ENCODE measurements around the gene UBTFL1. TPM values are rescaled to one million over a fixed set of nuclear protein-coding genes. Genes with fewer than 3 reads are reported as not detected.

Gene UBTFL1
- total RNA-seq, 2 donors from 2014 or later, result not detected

DNA sequence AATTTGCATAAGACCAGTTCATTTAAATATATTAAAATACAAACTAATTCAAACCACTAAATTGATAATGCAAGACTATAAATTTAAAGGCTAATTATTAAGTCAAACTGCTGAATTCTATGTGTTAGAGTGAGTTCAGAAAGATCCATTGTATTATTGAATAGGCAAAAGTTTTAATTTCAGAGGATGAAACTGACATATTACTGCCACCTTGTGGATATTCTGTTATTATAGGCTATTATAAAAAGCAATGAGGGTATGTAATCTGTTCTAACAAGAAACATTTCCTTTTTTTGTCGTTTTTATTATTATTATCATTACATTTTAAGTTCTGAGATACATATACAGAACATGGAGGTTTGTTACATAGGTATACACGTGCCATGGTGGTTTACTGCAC, 27.8 kb downstream of the UBTFL1 start:
- WGBS, result 6% methylated on average over 2 of the region's 2 CpGs
- Histone ChIP-seq H3K36me3 (no peaks in the 10 kb centered on the region), H3K9me3 (no peaks in the 10 kb centered on the region), H3K4me1 (replicated peaks) (no peaks in the 10 kb centered on the region), H3K4me3 (no peak overlapping the region), H3K27ac (no peak overlapping the region), H3K27me3 (replicated peaks; ENCODE audit: insufficient read depth) (no peaks in the 10 kb centered on the region)
- intact Hi-C loops (cut with DNase I), result no loop called here
- no peak for DNase-seq (ENCODE audit: low spot score)
- TF ChIP-seq POLR2AphosphoS5 (IDR thresholded peaks at IDR 0.05), result no peak
- TF ChIP-seq, protein P1, sequence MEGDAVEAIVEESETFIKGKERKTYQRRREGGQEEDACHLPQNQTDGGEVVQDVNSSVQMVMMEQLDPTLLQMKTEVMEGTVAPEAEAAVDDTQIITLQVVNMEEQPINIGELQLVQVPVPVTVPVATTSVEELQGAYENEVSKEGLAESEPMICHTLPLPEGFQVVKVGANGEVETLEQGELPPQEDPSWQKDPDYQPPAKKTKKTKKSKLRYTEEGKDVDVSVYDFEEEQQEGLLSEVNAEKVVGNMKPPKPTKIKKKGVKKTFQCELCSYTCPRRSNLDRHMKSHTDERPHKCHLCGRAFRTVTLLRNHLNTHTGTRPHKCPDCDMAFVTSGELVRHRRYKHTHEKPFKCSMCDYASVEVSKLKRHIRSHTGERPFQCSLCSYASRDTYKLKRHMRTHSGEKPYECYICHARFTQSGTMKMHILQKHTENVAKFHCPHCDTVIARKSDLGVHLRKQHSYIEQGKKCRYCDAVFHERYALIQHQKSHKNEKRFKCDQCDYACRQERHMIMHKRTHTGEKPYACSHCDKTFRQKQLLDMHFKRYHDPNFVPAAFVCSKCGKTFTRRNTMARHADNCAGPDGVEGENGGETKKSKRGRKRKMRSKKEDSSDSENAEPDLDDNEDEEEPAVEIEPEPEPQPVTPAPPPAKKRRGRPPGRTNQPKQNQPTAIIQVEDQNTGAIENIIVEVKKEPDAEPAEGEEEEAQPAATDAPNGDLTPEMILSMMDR (IDR thresholded peaks at IDR 0.05), result peak in 3 of 4 experiments; percentile 20 to 38 (median 34)

DNA sequence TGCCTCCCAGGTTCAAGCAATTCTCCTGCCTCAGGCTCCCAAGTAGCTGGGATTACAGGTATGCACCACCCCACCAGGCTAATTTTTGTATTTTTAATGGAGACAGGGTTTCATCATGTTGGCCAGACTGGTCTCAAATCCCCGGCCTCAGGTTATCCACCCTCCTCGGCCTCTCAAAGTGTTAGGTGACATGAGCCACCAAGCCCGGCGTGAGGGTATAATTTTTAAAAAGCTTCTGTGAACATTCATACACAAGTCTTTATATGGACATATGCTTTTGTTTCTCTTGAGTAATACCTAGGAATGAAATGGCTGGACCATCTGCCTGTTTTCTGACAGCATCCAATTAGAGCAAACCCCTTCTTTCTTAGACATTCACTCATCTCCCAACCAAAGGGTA, 34.4 kb downstream of the UBTFL1 start:
- Histone ChIP-seq H3K9me3 (no peaks in the 10 kb centered on the region), H3K27me3 (replicated peaks; ENCODE audit: insufficient read depth) (no peaks in the 10 kb centered on the region), H3K4me1 (replicated peaks) (no peaks in the 10 kb centered on the region), H3K4me3 (no peak overlapping the region), H3K27ac (no peak overlapping the region), H3K36me3 (no peaks in the 10 kb centered on the region)
- 95% methylated on average over 4 of the region's 4 CpGs for WGBS
- intact Hi-C loops (cut with DNase I), result no loop called here
- no peak for DNase-seq (ENCODE audit: low spot score)
- TF ChIP-seq POLR2AphosphoS5 (IDR thresholded peaks at IDR 0.05) (no peak), POLR2A (IDR thresholded peaks at IDR 0.05) (no peak)
- TF ChIP-seq, protein P1 (IDR thresholded peaks at IDR 0.05), result no peak

GRCh38 chr11:90124371-90124770, 38.6 kb downstream of the UBTFL1 start:
- 31% methylated on average over 1 of the region's 1 CpG for WGBS

GRCh38 chr11:90124946-90125345, 39.2 kb downstream of the UBTFL1 start:
- 82% methylated on average over 3 of the region's 3 CpGs for WGBS

More at GRCh38 chr11:90124371-90124770, 38.6 kb downstream of the UBTFL1 start:
- Histone ChIP-seq H3K27ac (no peak overlapping the region), H3K4me1 (replicated peaks) (no peaks in the 10 kb centered on the region), H3K4me3 (no peak overlapping the region), H3K27me3 (replicated peaks; ENCODE audit: insufficient read depth) (no peaks in the 10 kb centered on the region), H3K9me3 (no peaks in the 10 kb centered on the region), H3K36me3 (no peaks in the 10 kb centered on the region)
- DNase-seq (ENCODE audit: low spot score), result no peak
- TF ChIP-seq POLR2A (IDR thresholded peaks at IDR 0.05) (no peak), POLR2AphosphoS5 (IDR thresholded peaks at IDR 0.05) (no peak)
- TF ChIP-seq, protein P1 (IDR thresholded peaks at IDR 0.05), result no peak
- intact Hi-C loops (cut with DNase I), result no loop called here

More at GRCh38 chr11:90124946-90125345, 39.2 kb downstream of the UBTFL1 start:
- DNase-seq (ENCODE audit: low spot score), result no peak
- TF ChIP-seq, protein P1 (IDR thresholded peaks at IDR 0.05), result no peak
- no peak for TF ChIP-seq POLR2A (IDR thresholded peaks at IDR 0.05)
- no peak for TF ChIP-seq POLR2AphosphoS5 (IDR thresholded peaks at IDR 0.05)
- intact Hi-C loops (cut with DNase I), result no loop called here
- H3K36me3 ChIP-seq, result no peaks in the 10 kb centered on the region
- no peaks in the 10 kb centered on the region for H3K27me3 ChIP-seq (replicated peaks; ENCODE audit: insufficient read depth)
- no peak overlapping the region for H3K27ac ChIP-seq
- no peaks in the 10 kb centered on the region for H3K4me1 ChIP-seq (replicated peaks)
- no peaks in the 10 kb centered on the region for H3K9me3 ChIP-seq
- H3K4me3 ChIP-seq, result no peak overlapping the region
